ENCODE data around the gene ASXL3.

The ASXL3 gene

DNA sequence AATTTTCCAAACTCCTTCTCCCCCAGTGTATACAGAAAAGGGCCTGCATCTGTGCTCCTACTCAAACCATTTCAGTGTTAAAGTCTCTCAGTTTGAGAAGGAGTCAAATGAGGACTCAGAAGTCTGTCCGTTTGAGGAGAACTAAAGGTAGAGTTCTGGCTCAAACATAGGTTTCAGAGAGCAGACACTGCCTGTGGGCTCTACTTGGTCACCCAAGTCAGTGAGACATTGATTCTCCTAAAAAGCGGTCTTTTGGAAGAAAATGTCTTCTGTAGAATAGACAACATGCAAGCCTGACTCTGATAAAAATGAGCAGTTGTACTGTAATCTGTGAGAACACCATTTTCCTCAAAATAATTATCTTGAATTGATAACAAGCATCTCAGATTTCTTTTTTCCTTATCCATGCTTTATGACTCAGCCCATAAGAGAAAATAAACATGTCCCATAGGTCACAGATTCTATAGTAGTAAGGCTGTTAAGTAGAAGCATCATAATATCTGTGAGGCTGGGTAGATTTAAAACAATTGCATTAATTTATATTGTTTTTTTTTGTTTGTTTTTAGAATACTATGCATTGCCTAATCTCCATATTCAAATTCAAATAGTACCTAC is 82.8 kb downstream of the ASXL3 start:
- no peak for DNase-seq (ENCODE audit: low spot score)

DNA sequence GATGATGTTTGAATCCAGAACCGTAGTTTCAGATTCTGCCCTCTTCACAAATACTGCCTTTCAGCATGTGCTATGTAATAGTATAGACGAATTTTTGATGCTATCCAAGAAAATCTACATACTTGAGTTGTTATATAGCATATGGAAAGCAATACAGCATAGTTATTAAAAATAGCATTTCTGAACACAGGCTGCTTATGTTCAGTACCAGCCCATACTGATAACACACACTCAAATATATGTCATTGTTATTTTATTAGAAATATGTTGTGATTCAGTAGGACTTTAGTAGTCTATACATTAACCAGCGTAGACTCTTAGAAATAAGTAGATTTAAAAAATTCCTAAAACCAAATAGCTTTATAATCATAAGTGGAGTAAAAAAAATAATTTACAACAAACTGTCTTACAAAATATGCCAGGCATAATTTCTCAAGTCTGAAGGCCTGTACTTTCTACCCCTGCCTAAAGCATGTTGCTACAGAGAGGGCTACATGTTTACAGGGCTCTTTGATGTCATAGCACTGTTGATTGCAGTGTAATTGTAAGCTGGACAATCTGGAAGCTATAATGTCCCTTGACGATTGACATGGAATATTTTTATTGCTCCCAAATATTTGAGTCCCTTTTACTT is 86.3 kb downstream of the ASXL3 start:
- no peak for DNase-seq (ENCODE audit: low spot score)

DNA sequence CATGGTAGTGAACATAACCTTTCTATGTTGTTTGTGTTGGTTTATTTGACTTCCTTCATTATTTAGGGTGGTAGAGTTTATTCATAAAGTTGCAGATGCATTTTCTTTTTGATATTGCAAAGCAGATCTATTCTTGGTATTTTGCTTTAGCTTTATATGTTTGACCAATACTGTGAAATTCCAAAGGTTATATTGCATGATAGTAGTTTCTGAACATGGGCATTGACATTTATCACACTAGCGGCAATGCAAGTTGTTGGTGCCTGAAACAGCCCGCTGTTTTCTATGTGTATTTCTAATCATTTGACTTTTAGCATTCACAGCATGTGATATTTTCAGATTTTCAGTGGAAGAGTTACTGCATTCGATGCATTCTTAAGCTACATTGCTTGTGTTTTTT is 87.2 kb downstream of the ASXL3 start:
- no peak for DNase-seq (ENCODE audit: low spot score)

DNA sequence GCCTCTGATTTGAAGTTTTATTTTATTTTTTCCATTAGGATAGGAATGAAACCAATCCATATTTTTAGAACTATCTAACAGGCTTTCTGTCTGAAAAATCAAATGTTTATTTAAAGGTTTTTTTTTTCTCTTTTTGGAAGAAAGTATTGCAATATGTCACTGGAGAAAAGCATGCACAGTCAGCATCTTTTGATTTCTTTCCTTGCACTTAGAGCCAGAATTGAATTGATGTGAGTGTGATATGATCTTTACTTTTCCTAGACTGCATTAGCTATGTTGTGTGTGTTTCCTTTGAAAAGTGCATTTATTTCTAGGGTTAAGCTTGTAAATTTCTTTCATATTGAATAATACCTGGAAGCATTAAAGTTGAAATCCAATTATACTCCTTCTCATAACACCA is 87.6 kb downstream of the ASXL3 start:
- no peak for DNase-seq (ENCODE audit: low spot score)

DNA sequence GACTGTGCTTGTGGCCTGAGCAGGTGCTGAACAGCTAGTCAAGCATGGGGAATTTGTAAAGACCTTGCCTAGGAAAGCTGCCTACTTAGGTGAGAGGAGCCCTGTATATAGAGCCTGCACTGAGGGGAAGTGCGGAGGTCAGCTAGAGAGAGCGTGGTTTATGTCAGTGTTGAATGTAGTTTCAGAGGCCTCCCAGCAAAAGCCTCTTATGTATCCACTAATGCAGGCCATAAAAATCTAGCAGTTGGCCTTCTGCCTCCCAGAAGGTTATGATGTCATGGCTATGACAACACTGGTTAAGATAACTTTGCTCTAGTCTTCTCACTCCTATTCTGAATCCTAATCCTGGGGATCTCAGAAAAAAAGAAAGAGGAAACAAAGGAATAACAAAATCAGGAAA is 88.9 kb downstream of the ASXL3 start:
- DNase-seq (ENCODE audit: low spot score) = no peak

DNA sequence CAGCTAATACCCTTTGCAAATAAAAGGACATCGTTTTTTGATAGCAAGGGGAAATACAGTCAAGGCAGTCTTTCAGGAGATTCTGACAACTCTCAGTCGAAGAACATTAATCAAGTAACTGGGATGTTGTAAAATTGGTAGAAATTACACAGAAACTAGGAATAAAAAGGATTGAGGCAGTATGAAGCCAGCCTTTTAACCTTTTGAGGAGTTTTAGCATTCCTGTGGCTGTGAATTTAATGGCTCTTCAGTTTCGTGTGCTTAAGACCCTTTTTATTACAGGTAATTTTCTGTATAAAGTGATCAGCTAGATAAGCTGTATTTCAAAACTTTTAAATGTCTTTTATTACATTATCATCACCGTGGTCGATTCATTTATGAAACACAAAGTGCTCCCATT is 91.6 kb downstream of the ASXL3 start:
- DNase-seq (ENCODE audit: low spot score) = no peak

DNA sequence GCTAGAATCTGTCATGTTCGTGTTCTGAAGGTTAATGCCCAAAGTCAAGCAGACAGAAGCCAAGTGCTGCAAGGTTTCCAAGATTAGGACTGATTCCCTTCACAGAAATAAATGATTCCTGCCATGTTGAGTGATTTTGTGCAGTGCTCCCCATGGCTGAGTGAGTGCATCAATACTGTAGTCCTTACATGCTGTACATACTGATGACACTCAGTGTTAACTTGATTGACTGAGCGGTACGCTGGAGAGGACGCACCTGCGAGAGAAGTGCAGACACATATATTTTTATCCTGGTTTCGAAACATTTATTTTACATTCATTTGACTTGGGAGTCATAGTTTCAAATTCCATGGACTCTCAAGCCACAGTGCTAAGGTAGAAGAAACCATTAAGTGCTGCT is 92.0 kb downstream of the ASXL3 start:
- no peak for DNase-seq (ENCODE audit: low spot score)

DNA sequence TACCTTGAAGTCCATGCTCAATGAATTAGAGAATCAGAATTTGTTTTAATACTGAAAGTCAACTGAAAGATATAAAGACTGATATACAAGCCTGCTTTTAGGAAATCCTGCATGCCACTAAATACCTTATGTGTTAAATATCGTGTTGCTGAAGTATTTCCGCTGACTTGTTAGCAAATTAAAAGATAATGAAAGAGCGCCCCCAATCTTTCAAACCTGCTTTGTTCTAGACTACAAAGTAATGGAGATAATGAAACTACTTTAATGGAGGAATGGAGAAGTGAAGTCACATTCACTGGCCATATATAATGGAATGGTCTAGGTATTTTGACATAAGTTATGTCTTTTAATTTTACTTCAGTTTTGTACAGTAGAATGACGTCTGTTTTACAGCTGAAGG is 95.7 kb downstream of the ASXL3 start:
- no peak for DNase-seq (ENCODE audit: low spot score)

DNA sequence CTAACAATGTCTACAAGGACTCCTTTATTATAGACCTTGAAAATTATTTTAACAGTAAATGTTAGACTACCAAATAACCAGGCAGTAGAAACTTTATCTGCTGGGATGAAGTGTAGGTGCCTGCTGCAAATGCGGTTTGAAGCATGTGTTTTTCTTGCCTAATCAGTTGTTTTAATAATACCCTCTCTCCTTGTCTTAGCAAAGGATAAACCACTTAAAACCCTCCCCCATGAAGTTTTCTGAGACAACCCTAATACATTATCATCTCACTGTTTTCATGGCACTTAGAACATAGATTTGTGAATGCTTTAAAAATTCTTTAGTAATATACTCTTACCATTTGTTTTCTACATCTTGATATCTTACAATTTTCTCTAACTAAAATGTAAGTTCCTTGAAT is 98.6 kb downstream of the ASXL3 start:
- DNase-seq (ENCODE audit: low spot score) = no peak

DNA sequence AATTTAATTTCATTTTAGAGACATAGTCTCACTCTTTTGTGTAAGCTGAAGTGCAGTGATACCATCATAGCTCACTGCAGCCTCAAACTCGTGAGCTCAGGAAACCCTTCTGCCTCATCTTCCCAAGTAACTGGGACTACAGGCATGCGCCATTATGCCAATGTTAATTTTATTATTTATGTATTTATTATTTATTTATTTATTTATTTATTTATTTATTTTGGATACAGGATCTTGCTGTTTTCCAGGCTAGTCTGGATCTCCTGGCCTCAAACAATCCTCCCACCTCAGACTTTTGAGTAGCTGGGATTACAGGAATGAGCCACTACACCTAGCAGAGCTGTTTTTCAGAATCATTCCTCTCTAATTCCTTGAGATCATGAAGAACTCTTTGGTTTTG is 99.9 kb downstream of the ASXL3 start:
- no peak for DNase-seq (ENCODE audit: low spot score)

DNA sequence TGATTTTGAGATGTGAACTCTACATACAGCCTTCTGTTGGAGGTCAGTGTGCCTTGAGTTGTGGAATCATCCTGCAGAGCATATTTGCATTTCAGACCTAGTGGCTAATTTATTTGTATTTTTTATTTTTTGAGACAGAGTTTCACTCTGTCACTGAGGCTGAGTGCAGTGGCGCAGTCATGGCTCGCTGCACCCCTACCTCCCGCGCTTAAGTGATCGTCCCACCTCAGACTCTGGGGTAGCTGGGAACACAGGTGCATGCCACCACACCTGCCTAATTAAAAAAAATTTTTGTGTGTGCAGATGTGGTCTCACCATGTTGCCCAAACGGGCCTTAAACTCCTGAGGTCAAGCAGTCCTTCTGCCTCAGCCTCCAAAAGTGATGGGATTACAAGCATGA is 104.4 kb downstream of the ASXL3 start:
- no peak for DNase-seq (ENCODE audit: low spot score)

DNA sequence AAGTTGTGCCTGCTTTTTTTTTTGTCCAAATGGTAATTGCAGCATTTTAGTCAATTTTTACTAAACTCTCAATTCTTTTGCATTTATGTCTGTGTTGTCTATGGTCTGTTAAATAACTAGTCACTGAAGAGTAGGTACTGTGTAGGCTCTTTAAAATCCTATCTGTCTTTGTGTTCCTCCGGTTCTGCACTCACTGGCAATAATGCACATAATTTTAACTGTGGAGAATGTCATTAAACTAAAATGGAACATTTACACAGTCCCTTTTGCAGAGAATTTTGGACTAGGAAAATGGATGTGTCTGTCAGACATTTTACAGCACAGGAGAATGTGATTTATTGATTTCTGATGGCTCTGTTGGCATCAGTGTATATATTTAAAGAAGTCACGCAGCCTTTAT is 116.6 kb downstream of the ASXL3 start:
- DNase-seq (ENCODE audit: low spot score) = no peak

DNA sequence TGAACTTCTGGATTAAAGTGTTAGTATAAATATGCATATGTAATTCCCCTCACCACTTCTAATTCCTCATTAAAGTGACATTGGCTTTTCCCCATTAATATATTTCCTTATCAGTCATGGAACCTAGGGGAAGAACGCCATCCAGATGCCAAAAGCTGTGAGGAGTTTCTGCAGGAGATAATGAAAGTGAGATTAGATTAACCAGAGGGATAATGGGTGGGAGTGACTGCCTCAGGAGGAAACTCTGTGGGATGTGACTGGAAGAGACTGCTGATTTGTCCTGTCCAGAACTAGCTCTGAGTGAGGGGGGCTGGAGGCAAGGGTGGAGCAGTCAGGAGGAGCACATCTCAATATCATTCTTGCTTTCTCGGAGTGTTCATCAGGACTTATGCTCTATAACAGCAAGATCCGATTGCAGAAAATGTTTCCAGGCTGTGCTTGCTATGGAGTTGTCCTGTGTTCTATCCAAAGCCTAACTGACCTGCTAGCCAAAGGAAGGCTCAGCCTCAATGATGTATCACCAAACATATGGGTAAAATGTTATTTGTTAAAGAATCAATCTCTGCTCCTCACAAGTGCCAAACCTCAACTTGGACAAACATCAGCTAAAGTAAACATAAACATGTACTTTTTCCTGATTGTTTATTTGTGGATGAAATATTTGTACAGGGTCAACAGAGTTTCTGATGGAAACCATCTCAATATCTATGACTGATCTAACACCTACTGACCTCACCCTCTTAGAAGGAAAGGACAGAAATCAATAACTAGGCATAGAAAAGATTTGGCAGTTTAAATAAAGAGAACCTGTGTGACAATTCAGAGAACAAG is 118.5 kb downstream of the ASXL3 start:
- DNase-seq (ENCODE audit: low spot score) = no peak

DNA sequence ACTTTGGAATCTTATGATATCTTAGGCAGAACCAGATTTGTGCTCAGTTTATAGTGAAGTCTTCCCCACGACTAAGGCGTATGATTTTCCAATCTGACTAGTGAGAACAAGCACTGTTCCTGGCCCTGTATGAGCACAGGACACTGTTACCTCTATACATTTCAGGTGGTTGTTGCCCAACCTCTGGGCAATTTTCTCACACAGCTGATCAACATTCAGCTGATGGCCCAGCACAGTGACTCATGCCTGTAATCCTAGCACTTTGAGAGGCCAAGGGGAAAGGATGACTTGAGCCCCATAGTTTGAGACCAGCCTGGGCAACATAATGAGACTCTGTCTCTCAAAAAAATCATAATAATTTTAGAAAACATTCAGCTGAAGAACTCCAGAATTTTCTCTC is 119.5 kb downstream of the ASXL3 start:
- DNase-seq (ENCODE audit: low spot score) = no peak

DNA sequence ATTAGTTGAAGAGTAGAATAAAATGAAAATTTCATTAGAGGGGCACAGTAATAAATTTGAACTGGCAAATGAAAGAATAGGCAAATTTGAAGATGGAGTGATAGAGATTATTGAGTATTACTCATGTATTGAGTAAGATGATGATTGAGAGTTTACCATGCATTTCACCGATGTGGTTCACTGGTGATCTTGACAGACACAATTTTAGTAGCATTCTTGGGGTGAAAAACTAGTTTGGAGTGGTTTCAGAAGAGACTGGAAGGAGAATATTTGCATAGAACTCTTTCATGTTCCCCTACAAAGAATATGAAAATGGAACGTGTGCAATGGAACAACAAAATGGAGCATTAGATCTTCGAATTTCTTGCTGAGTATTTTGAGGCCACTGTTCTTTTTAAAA is 121.4 kb downstream of the ASXL3 start:
- no peak for DNase-seq (ENCODE audit: low spot score)

DNA sequence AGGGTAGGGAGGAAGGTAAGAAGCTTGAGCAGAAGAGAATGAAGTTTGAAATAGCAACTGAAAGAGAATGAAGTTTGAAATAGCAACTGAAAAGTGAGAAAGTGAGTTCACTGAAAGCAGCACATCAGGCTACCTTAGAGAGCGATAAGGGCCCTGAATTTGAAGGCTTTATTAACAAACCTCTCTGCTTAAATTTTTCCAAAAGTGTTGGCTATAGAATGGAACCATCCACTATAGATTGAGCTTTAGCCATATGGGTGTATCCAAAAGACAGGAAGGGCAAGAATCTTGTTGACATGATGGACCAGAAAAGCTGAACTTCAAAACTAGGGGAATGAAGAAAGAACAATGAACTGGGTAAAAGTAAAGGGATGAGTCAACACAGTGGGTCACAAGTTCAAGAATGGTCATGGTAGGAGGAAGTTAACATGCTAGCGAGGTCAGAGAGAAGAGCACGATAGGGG is 122.5 kb downstream of the ASXL3 start:
- DNase-seq (ENCODE audit: low spot score) = no peak

DNA sequence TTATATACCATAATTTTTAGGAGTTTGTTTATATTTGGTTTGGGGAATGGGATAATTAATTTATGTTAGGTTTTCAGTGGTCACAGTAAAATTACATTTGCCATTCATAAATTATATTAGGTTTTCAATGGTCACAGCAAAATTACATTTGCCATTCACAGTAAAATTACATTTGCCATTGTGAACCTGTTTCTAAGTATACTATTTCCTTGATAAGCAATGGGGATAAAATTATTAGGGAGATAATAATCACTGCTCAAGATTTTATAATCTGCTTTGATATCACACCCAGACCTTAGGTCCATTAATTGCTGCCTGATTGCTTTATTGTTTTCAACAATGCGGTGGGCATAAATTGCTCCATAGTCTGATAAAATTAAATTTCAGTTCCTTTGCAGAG is 124.6 kb downstream of the ASXL3 start:
- no peak for DNase-seq (ENCODE audit: low spot score)

DNA sequence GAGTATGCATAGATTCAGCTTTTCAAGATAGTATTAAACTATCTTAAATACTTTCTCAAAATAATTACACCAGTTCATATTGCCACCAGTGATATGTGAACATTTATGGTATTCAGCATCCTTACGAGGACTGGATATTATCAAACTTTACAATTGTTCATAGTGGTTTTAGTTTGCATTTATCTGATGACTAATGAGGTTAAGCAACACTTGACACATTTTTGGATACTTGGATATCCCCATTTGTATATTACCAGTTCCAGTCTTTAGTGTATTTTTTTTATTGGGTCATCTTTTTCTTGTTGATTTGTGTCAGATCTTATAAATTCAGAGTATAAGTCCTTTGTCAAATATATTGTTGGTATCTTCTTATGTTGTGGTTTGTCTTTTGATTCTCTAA is 128.4 kb downstream of the ASXL3 start:
- no peak for DNase-seq (ENCODE audit: low spot score)

DNA sequence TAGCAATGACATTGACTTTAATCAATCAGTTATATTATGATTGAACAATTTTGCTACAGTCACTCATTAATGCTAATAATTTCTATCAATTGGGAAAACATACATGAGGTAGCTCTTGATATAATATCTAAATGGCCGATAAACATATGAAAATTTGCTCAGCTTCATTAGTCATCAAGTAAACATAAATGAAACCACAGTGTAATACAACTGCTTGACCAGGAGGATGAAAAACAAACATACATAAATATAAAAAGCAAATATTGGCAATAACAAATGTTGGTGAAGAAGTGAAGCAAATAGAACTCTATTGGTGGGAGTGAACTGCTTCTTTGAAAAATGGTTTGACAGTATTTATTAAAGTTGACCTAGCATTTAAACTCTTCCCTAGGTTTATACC is 130.9 kb downstream of the ASXL3 start:
- DNase-seq (ENCODE audit: low spot score) = no peak

DNA sequence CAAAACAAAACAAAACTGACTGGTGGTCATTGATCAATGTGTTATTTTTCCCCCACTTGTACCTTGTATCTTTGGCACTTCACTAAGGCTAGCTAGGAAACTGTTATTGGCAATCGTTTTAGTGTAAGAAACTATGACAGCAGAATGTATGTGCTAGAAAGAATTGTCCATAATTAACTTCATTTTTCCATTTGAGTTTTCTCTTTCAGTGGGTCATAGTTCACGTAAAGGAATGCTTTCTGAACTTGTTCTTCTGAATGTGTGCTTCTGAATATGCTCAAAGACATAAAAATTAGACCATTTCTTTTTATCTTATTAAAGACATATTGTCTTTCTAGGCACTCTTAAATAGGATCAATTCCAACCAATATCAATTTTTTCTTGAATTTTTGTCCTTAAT is 132.2 kb downstream of the ASXL3 start:
- no peak for DNase-seq (ENCODE audit: low spot score)

DNA sequence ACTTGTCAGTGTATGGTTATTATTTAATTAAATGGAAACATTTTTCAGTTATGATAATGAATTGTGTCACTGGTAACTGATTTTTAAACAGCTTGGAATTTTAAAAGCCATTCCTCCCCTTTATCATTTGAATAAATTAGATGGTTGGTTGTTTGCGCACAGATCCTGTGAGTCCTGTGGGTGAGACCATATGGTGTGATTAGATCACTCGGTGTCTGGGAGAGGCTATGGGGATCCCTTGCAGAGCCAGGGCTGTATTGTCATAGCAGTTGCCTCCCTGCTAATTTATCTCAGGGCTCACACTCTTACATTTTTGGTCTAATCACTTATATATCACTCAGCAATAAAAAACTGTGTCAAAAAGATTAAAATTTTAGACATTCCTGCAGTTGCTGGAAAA is 133.5 kb downstream of the ASXL3 start:
- DNase-seq (ENCODE audit: low spot score) = no peak

DNA sequence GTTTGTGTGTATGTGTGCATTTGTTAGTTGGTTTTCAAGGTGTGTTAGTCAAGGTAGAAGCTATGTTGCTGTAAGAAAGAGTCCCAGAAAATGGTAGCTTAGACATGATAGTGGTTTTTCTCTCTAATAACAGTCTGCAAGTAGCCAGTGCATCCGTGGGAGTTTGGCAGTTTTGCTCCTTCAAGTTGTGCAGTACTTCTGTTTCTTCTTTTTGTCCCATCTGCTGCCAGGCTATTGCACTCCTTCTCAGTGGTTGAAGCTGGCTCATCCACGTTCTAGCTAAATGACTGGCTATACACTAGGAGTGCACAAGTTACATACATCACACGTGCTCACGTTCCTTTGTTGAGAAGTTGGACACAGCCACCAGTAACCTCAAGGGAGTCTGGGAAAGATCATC is 134.7 kb downstream of the ASXL3 start:
- DNase-seq (ENCODE audit: low spot score) = no peak

DNA sequence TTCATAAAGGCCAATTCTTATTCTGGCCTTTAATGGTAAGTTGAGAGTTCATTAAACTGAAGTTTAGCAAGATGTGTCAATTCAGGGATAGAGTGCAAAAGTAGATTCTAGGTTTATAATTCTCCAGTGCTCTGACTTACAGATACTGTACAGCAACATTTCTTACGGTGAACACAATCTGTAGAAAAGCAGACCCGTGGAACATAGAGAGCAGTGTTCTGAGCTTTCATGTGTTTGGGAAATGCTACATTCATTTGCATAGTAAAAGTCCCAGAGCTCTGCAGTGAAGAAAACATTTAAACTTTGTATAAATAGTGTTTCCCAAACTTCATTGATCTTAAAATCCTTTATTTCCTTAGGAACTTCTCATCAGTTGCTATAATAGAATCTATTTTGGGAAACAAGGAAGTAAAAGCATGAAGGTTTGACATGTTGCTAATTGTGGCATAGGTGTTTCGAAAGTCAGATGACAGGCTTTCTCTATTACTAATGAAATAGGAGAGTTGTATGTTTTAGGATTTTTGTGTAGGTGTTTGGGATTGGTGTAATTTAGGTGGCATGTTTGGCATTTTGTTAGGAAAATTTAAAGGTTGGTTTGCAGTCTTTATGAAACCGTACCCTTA is 138.2 kb downstream of the ASXL3 start:
- DNase-seq (ENCODE audit: low spot score) = no peak

Data from putamen (tissue), 1 donor.